Anterior cingulate cortex (tissue), 58 donors: ENCODE measurements around the gene NT5DC3.
A peak's percentile ranks its signal among the peaks of the same experiment; 100 is the strongest.

Experiments used
- DNase-seq, 58 donors: peaks; one replicate each; lab custom pipeline; 2025; lab: John Stamatoyannopoulos, UW

NT5DC3 gene

DNA sequence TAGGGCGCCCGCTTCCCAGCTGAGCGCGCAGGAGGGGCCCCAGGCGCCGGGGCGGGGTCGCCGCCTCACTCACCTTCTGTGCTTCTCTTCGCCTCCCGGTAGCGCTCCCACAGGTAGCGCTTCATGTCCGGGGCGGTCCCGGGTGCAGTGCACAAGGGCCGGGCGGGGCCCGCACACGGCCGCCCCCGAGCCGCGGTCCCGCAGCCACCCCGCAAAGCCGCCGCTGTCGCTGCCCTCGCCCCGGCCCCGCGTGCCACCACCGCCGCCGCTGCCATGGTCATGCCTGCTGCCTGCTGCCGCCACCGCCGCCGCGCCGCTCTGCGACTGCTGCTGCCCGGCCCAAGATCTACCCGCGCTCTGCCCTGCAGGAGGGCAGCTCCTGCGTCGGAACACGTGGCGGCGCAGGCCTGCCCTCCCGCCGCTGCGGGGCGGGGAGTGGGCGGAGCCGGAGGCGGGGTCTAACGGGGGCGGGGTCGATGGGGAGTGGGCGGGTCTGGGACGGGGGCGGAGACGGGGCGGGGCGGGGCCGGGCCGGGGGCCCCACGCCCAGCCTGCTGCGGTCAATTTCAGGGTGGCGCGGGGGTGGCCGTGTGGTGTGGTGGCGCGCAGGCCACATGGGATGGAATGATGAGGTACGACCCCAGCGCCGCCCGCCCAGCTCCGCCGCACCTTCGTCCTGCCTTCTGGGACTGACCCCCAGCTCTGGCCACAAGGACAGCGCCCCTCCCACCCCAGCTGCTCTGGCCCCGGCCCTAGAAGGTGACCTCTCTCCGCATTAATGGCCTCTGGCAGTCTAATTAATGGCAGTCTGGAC lies at the start of gene NT5DC3:
TSS of gene NT5DC3 (minus strand) at position 359 of the 814 bp plus-strand sequence. CDS start at position 281, 78 bp downstream.
- peak in 55 of 58 donors; percentile 7 to 88 (median 72) for DNase-seq

DNA sequence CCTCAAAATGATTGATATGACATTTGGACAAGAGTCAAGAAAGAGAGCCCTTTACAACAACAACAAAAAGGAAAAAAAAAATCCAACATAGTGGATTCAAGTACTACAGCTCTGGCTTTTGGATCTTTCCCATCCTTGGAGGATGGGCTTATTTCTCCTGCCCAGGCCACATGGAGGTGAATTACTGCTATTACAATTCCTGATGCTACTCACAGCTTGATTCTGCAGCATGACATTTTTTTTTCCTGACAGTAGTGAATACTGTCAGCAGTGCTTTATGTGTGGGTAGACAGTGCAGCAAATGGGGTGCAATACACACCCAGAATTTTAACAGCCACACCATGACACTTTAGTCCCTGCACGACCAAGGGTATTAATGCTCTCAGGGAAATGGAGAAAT lies 46.7 kb upstream of the NT5DC3 start:
- no peak for DNase-seq

DNA sequence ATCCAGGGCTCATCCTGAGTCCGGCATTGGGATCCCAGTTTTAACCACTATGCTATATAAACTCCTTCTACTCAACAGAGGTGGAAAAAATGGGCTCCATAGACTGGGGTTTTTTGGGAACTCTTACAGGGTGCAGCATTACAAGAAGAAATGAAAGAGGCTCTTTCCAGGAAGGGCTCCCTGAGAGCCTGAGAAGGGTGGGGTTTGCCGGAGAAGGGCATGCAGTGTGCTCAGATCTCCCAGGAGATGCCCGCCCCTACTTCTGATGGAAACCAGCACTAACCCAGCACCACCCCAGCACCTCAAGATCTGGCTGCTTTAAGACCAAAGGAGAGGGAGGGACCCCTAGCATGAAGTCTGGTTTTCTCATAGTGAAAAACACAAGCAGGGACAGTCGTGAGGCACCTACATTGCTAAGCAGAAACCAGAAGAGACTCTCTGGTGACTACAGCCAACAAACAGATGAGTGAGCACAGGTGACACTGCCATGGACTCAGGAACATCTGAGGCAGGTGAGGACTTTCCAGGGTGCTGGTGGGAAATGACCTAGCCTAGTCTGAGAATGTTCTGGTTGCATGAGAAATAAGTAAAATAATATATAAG lies 45.3 kb upstream of the NT5DC3 start:
- no peak for DNase-seq

DNA sequence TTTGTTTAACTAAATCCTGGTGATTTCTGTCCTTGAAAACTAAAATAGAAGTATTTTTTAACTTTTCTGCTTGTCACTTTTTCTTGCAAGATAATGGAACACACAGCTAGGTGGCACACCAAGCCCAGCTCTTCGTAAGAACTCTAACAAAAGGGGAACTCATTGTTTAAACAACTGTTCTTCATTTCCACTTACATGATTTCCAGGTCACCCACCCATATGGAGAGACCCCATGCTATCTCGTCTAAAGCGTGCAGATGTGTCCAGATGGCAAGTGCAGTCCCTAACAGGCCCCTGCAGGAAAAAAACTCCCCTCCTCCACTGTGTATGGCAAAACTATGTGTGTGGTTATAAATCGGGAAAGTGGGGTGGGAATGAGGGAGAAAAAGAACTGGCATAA lies 43.3 kb upstream of the NT5DC3 start:
- peak in 2 of 58 donors; percentile 3 to 5 for DNase-seq

DNA sequence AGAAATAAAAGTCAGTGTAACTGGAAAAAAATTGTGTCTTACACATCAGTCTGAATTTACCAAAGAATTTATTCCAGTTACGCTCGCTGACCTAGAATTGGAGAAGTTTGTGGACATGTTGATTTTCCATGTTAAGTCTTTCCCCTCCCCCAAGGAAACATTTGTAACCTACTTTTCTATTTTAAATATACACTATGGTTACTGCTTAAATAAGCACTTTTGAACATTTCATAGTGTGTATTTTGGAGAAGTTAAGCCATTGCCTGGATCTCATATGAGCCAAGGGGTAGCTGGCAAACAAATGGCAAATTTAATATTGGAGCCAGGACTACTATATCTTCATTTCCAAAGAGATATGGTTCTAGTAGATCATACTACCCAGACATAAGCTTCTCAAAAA lies 42.9 kb upstream of the NT5DC3 start:
- no peak for DNase-seq

DNA sequence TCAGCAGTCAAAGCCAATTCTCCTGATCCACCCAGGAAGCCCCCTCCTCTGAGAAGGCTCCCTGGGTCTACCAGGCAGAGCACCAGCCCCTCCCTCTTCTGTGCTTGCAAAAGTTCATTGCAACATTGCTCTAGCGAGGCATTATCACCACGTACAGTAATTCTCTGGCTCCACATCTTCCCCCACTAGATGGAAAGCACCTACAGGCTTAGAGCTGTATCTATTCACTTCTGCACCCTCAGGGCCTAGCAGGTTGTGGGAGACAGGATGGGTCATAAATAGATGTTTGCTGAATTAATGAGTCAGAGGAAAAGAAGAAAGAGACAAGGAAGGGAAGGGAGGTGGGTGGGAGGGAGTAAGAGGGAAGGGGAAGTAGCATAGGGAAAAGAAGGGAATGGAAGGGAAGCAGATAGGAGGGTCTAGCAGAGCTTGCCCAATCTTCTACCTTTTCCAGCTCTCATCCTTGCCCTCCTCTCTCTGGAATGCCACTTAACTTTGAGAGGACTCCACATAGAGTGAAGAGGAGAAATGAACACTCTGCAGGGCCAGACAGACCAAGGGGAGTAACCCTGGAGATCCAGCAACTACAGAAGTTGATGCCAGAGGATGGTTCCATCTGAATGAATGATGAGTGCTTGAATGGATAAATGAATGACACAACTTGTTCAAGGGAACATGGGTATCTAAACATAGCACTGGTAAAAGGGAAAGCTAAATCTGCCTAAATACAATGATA lies 42.0 kb upstream of the NT5DC3 start:
- DNase-seq: no peak

DNA sequence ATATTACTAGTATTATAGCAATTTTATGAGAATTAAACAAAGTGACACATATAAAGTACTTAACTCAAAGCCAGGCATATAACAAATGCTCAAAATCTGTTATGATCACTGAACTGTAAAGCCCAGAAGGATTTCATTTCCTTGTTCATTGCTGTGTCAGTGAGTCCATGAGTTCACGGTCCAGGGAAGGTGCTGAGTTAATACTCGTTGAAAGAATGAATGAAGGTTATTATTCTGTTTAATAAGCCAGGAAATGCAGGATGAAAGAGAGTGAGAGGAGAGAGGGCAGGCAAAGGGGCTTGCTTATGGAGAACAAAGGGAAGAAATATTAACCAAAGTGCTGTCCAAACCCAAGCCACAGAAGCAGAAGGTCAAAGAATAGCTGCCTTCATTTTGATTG lies 40.2 kb upstream of the NT5DC3 start:
- no peak for DNase-seq

DNA sequence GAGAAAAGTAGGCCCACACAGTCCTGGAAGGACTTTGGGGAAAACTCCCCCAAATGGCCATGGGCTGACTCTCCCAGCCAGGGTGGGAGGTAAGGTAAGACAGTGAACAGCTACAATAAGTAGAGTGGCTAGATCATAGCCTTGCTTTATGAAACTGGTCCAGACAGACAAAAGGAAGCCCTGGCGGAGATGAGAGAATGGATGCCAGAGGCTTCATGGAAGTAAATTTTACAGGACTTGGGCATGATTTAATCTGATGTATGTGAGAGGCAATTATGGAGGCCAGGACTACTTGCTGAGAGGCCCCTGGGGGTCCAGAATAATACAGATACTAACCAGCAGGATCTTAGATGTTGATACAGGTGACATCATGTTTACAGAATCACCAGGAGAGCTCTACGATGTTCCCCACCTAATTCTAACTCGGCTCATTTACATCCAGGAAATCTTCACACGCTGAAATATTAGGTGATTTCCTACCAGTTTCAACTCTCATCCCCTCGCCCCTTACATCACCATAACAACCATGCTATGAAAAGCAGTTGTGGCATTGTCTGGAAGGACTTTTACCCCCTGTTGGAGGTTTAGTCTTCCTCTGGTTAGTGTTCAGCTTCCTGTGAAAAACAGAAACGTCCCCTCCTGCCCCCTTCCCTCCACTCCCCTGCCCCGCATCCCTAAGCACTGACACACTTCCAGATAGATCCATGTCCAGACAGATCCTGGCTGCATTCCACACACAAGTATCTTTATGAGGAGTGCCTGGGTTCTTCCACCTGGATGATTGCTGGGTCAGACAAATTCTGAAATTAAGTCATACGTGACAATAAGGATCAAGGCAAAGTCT lies 39.5 kb upstream of the NT5DC3 start:
- DNase-seq: no peak

DNA sequence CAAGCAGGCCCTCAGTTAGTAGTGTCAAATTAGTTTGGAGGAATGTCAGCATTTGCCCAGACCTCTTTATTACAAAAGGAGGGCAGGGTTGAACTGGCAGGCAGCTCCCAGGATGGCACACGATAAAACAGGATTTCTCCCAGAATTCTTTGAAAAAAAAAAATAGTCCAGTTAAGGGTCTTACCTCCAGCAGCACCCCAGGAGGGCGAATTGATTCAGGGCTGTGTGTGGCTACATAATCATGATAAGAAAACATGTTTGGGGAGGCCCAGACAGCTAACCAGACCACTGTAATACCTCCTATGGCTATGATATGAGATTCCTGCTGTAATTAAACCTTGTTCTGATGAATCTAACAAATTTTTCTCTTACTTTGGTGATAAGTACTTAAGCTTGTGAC lies 38.8 kb upstream of the NT5DC3 start:
- DNase-seq: no peak

DNA sequence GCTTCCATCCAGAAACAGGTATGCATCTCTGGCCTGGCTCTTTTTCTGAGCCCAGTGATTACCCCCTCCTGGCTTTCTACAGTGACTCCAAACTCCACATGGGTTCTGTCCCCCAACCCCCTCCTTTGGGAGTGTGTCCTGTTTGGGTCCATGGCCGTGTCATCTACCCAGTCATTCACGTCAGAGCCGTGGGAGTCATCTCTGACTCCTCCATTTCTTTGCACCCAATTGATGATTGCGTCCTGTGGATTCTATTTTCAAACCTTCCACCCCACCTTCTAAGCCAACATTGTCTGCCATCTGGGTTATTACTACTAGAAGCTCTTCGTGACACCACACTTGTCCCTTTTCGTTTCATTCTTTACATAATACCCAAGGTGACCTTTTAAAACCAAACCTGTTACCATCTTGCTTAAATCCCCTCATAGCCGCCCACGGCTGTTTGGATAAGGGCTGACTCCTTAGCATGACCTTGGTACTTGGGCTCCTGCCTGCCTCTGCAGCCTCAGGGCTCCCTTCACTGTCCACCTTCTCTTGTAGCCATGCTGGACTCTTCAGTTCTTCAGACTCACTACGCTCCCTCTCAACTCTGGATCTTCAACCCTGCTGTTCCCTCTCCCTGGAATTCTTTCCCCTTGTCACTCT lies 38.1 kb upstream of the NT5DC3 start:
- no peak for DNase-seq

DNA sequence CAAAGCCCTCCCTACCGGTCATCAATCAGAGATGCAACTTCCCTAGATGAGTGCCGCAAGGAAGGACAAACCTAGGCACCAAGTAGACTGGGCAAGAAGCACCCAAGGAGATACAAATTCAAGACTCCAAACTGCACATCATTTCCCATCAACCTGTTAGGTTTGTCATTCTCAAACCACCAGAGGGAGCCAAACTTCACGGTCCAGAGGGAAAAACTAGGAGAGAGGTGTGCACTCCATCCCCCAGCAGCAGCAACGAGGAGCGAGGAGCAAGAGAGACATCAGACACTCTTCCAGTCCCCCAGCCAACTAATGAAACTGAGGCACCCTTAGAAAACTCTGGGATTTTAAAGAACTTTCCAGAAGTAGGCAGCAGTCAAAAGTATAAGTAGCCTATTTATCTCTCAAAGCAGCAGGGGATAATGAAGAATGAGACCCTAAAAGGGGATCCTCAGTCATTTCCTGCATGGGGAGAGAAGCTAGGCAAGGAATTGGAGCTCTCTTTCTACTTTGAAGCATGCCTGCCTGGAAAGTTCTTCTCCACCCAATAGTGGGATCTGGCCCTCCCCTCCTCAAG lies 37.0 kb upstream of the NT5DC3 start:
- DNase-seq: peak in 16 of 58 donors; percentile 1 to 29 (median 6)

DNA sequence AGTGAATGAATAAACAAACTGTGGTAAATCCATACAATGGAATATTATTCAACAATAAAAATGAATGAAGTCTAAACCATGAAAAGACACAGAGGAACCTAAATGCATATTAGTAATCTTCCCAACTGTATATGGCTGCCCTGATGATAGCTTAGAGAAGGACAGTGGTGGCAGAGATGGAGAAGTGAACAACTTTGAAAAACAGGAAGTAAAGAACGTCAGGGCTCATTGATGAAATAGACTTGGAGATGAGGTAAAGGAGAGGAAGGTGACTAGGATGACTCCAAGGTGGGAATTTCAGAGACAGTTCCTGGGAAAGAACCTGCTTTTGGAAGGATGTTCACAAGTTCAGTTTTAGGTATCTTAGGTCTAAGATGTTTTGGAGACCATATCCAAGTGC lies 36.3 kb upstream of the NT5DC3 start:
- DNase-seq: no peak

DNA sequence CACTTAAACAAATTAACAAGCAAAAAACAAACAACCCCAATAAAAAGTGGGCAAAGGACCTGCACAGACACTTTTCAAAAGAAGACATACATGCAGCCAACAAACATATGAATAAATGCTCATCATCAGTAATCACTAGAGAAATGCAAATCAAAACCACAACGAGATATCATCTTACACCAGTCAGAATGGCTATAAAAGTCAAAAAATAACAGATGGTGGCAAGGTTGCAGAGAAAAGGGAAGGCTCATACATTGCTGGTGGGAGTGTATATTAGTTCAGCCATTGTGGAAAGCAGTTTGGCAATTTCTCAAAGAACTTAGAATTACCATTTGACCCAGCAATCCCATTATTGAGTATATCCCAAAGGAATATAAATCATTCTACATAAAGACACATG lies 34.6 kb upstream of the NT5DC3 start:
- DNase-seq: no peak

DNA sequence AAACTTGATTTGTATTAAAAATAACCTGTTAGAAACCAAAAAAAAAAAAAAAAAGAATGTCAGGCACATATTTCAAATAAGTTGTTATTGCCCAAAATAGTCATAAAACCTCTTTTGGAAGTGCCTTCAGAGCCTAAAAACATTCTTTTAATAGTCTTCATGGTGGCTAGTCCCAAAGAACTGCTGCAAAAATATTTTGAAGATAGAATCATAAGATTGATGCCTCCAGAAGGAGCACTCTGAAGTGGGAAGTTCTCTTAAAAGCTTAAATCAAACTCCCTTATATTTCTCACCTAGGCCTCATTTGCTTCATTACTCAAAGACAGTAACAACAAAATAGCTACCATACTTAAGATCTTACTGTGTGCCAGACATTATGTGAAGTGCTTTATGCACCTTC lies 27.2 kb upstream of the NT5DC3 start:
- DNase-seq: no peak

DNA sequence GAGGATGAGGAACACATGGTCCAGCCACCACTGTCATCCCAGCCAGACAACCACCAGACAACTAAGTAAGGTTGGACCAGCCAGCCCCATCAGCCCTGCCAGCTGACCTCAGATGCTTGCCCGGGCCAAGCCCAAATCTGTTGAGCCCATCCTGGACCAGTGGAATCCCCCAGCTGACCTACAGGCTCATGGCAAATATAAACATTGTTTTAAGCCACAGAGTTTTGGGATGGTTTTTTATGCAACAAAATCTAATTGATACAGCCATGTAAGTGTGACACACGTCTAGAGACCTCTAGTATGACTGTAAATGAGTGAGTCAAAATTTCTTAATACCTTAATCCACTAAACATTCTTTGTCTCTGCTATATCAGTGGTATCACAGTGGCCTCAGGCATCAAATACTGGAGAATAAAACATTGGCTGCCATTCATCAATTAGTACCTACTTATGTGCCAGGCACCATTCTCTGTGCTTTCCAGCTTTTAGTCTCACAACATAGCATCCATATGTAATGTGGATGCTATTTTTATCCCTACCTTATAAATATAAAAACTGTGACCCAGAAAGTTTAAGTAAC lies 24.2 kb upstream of the NT5DC3 start:
- DNase-seq: no peak

DNA sequence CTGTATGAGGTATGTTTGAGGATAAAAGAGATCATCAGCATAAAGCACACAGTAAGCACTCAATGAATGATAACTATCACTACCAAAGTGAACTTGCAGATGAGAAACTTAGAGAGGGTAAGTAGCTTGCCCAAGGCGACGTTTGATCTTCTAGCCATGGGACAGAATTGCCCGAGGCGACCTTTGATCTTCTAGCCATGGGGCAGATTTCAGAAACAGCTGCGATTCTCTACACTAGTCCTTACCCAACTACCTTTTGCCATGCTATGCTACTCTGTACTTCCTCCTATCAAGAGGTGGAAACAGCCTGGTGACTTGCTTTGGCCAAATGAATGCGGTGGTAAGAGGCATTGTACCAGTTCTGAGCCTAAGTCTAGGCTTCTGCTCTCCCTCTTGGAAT lies 23.7 kb upstream of the NT5DC3 start:
- DNase-seq: no peak

DNA sequence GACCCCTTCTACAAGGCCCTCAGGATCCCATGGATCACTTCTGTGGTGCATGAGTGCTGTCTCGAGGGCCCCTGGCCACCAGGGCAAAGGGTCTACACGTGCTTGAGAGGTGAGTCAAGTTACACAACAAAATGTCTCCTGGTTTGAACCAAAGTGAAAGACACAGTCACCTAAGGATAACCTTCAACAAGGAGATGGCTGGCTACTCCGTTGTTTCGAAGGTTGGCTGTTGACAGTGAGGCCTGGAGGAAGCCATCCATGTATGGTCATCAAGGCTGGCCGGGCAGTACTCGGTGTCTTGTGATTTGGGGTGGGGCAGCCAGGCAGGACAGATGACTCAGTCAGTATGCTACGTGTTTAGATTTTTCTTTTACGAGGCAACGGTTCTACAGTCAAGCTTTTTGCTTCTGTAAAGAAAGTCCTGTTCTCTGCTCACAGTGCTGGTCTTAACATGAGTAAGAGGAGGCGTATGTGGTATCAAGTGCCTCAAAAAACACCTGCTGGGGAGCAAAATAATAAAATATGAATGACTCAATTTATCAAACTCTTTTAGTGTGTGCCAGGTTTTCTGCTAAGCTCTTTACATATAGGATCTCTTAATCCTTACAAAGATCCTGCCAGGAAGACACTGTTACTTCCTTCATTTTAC lies 18.0 kb upstream of the NT5DC3 start:
- DNase-seq: no peak

DNA sequence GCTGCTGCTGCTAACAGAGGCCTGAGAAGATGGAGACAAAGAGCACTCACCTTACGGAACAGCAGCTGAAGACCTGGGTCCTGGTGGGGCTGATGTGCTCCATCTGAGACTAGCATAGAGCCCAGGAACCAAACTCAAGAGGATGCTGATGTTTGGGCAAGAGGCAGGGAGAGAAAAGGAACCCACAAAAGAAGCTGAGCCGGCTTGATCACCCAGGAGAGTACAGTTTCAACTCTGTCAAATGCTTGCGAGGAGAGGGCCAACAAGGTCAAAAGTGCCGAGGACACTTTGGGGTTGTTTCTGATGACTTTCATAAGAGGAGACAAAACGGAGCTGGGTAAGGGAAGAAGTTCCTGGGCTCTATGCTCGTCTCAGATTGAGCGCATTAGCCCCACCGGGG lies 17.3 kb upstream of the NT5DC3 start:
- DNase-seq: no peak

DNA sequence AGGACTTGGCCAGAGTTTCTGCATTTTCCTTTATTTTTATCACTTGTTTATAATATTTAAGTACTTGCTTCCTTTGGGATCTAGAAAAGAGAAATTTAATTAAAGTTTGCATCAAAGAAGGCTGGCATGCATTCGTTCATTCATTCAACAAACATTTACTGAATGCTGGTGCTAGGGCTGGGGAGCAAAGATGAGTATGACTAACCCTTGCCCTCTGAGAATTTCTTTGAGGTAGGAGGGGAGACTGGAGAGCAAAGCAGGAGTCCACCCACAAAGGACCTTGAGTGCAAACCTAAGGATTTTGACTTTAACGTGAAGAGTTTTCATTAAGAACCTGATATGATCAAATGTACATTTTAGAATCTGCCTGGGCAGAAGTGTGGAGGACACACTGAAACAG lies 16.1 kb upstream of the NT5DC3 start:
- no peak for DNase-seq
